ENCODE results near the gene JCHAIN. TPM values are rescaled to one million over a fixed set of nuclear protein-coding genes. Genes with fewer than 3 reads are reported as not detected.
"Not testable (repeated sequence)": the region's sequence is repeated elsewhere in the genome, so short reads cannot be mapped to it uniquely, and the experiment has no call there.

JCHAIN gene
- total RNA-seq, 2 donors from 2014 or later: not detected

DNA sequence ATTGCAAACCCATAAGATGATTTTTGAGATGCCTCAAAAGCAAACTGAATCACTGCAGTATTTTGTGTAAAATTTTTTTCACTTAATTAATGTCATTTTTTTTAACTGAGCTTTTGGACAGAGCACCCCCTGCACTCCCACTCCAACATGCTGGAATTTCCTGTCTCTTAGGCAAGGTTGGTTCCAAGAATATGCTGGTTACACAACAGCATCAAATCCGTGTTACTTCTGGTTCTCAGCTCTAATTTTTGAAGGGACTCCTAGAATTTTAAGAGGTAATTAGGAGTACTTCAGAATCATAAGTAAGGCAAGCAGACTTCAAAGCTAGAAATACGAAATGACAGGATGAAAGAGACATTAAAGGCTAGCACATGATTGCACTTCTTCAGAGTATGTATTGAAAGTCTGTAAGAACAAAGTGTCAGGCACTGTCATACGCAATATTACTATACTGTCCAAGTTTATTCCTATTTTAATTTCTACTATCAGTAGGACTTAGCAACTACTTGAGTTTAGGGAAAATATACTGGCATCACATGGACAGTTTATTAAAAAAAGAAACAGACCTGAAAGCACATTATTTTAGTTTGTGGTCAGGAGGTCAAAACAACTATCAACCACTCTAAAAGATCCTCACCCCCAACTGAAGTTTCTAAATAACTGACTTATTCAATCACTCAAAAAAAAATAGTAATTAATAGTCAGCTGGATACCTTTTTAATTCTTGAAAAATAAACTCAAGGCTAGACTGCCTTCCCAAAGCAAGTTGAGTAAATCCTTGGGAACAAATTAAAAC lies 1.6 kb upstream of the JCHAIN start:
- H3K4me1 ChIP-seq (ENCODE audit: control insufficient read depth, insufficient read depth, low read length): peaks cover 2% of the 10 kb centered on the region
- no peak overlapping the region for H3K9ac ChIP-seq (ENCODE audit: extremely low read depth, low read length, poor library complexity, severe bottlenecking)
- Mint-ChIP-seq H3K9me3 (no peaks in the 10 kb centered on the region), H3K4me1 (peaks cover 8% of the 10 kb centered on the region), H3K4me3 (no peak overlapping the region), H3K27ac (no peak overlapping the region), H3K27me3 (ENCODE audit: insufficient read depth) (peaks cover 5% of the 10 kb centered on the region), H3K36me3 (ENCODE audit: low read depth) (no peaks in the 10 kb centered on the region)
- TF ChIP-seq, protein P1, sequence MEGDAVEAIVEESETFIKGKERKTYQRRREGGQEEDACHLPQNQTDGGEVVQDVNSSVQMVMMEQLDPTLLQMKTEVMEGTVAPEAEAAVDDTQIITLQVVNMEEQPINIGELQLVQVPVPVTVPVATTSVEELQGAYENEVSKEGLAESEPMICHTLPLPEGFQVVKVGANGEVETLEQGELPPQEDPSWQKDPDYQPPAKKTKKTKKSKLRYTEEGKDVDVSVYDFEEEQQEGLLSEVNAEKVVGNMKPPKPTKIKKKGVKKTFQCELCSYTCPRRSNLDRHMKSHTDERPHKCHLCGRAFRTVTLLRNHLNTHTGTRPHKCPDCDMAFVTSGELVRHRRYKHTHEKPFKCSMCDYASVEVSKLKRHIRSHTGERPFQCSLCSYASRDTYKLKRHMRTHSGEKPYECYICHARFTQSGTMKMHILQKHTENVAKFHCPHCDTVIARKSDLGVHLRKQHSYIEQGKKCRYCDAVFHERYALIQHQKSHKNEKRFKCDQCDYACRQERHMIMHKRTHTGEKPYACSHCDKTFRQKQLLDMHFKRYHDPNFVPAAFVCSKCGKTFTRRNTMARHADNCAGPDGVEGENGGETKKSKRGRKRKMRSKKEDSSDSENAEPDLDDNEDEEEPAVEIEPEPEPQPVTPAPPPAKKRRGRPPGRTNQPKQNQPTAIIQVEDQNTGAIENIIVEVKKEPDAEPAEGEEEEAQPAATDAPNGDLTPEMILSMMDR (conservative IDR thresholded peaks at IDR 0.05): no peak
- H3K27ac ChIP-seq (ENCODE audit: low read depth, low read length): no peak overlapping the region
- H3K27me3 ChIP-seq (ENCODE audit: control insufficient read depth, insufficient read depth, low read length, poor library complexity, severe bottlenecking): peaks cover 8% of the 10 kb centered on the region
- no peak overlapping the region for H3K4me3 ChIP-seq (ENCODE audit: low read length)
- no peaks in the 10 kb centered on the region for H3K36me3 ChIP-seq (ENCODE audit: control insufficient read depth, insufficient read depth, low read length)
- H3K9me3 ChIP-seq (ENCODE audit: control insufficient read depth, low read length): no peaks in the 10 kb centered on the region
- no peak for DNase-seq
- 79 to 85% methylated on average over 2 to 3 of the region's 3 CpGs for WGBS, 2 experiments (ENCODE audit: insufficient coverage in 1 of 2, insufficient read length in 1 of 2)

DNA sequence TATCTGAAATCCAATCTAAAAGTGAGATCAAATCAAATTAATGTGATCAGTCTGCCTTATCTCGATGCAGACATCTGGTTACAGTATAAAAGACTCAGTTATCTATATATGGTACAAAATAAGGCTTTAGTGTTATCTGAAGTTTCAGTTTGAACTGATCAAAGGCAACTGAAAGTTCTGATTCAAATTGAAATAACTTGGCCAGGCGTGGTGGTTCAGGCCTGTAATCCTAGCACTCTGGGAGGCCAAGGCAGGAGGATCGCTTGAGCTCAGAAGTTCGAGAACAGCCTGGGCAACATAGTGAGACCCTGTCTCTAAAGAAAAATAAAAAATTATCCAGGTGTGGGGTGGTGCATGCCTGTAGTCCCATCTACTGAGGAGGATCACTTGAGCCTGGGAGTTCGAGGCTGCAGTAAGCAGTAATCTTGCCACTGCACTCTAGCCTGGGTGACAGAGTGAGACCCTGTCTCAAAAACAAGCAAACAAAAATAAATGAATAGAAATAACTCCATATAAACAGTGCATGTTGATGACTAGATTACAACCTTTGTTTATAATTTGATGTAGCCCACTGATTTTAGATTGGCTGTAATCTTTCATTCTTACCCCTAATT lies 4.9 kb downstream of the JCHAIN start:
- not testable (repeated sequence) for H3K9me3 ChIP-seq (ENCODE audit: control insufficient read depth, low read length); H3K4me3 ChIP-seq (ENCODE audit: low read length); H3K27me3 ChIP-seq (ENCODE audit: control insufficient read depth, insufficient read depth, low read length, poor library complexity, severe bottlenecking); H3K9ac ChIP-seq (ENCODE audit: extremely low read depth, low read length, poor library complexity, severe bottlenecking); DNase-seq; H3K4me3 Mint-ChIP-seq; H3K36me3 Mint-ChIP-seq (ENCODE audit: low read depth); H3K4me1 ChIP-seq (ENCODE audit: control insufficient read depth, insufficient read depth, low read length); H3K36me3 ChIP-seq (ENCODE audit: control insufficient read depth, insufficient read depth, low read length); H3K4me1 Mint-ChIP-seq; H3K27ac ChIP-seq (ENCODE audit: low read depth, low read length); H3K9me3 Mint-ChIP-seq; H3K27me3 Mint-ChIP-seq (ENCODE audit: insufficient read depth); H3K27ac Mint-ChIP-seq
- 79 to 93% methylated on average over 2 to 5 of the region's 5 CpGs for WGBS, 2 experiments (ENCODE audit: insufficient coverage in 1 of 2, insufficient read length in 1 of 2)

DNA sequence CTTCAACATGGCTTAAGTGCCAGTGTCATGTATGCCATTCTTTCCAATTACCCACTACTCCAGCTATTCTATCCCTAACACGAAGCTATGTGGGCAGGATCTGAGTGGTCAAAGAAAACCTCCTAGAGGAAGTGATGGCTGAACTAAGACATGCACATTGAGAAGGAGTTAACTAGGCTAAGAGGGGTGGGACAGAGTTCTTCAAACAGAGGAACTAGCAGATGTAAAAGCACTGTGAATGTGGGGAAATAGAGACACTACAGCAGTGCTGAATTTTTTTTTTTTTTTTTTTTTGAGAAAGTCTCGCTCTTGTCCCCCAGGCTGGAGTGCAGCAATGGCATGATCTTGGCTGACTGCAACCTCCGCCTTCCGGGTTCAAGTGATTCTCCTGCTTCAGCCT lies 6.2 kb downstream of the JCHAIN start:
- WGBS, 2 experiments (ENCODE audit: insufficient coverage in 1 of 2, insufficient read length in 1 of 2): 92 to 100% methylated on average over 2 to 4 of the region's 4 CpGs
- Histone ChIP-seq H3K4me1 (ENCODE audit: control insufficient read depth, insufficient read depth, low read length) (no peaks in the 10 kb centered on the region), H3K27me3 (ENCODE audit: control insufficient read depth, insufficient read depth, low read length, poor library complexity, severe bottlenecking) (no peaks in the 10 kb centered on the region), H3K9ac (ENCODE audit: extremely low read depth, low read length, poor library complexity, severe bottlenecking) (no peak overlapping the region), H3K4me3 (ENCODE audit: low read length) (no peak overlapping the region), H3K27ac (ENCODE audit: low read depth, low read length) (no peak overlapping the region), H3K36me3 (ENCODE audit: control insufficient read depth, insufficient read depth, low read length) (no peaks in the 10 kb centered on the region), H3K9me3 (ENCODE audit: control insufficient read depth, low read length) (no peaks in the 10 kb centered on the region)
- no peaks in the 10 kb centered on the region for H3K27me3 Mint-ChIP-seq (ENCODE audit: insufficient read depth)
- H3K4me1 Mint-ChIP-seq: no peaks in the 10 kb centered on the region
- DNase-seq: no peak
- H3K9me3 Mint-ChIP-seq: no peaks in the 10 kb centered on the region
- no peak overlapping the region for H3K4me3 Mint-ChIP-seq
- no peak overlapping the region for H3K27ac Mint-ChIP-seq
- TF ChIP-seq, protein P1 (conservative IDR thresholded peaks at IDR 0.05): no peak
- H3K36me3 Mint-ChIP-seq (ENCODE audit: low read depth): no peaks in the 10 kb centered on the region

All from endodermal cell (in vitro differentiated cells).